B cell (primary cell): Measurements from ENCODE around the gene MORC1.

ENCODE experiments used
- EZH2 ChIP-seq: IDR thresholded peaks from 2 replicates; pipeline ENCODE4 v1.6.1; 2012; ENCODE audit warnings: borderline replicate concordance, low read depth, mild to moderate bottlenecking, moderate library complexity, low read length; ENCODE audit not compliant: insufficient read depth, poor library complexity, severe bottlenecking
- TF ChIP-seq, protein P1 (sequence below): fragments of 200-600 bp; IDR thresholded peaks from one replicate; pipeline ENCODE4 v1.8.0; 2022; ENCODE audit warnings: antibody characterized with exemption, mild to moderate bottlenecking

DNA sequence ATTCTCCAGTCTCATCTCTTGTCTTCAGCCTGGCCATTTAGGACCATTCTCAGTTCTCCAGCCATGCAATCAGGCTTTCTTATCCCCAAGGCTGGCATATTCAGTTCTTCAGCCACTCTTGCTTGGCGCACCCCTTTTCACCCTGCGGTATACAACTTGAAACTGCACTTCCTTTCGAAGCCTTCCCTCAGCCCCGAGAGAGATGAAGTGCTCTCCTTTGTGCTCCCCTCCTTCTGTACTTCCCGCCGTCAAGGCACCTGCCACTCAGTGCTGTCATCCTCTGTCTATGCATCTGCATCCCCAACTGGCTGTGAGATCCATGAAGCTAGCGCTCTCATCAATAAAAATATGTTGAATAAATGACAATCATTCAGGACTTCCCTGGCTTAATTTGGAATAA is 45.7 kb downstream of the MORC1 start:
- TF ChIP-seq, protein P1, sequence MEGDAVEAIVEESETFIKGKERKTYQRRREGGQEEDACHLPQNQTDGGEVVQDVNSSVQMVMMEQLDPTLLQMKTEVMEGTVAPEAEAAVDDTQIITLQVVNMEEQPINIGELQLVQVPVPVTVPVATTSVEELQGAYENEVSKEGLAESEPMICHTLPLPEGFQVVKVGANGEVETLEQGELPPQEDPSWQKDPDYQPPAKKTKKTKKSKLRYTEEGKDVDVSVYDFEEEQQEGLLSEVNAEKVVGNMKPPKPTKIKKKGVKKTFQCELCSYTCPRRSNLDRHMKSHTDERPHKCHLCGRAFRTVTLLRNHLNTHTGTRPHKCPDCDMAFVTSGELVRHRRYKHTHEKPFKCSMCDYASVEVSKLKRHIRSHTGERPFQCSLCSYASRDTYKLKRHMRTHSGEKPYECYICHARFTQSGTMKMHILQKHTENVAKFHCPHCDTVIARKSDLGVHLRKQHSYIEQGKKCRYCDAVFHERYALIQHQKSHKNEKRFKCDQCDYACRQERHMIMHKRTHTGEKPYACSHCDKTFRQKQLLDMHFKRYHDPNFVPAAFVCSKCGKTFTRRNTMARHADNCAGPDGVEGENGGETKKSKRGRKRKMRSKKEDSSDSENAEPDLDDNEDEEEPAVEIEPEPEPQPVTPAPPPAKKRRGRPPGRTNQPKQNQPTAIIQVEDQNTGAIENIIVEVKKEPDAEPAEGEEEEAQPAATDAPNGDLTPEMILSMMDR = no peak
- TF ChIP-seq EZH2 = no peak
